Measurements from ENCODE around the gene PFKFB2. TPM values are rescaled to one million over a fixed set of nuclear protein-coding genes. Genes with fewer than 3 reads are reported as not detected.

PFKFB2 gene
- polyA plus RNA-seq, 1 donor from 2014 or later: 9.8 TPM

DNA sequence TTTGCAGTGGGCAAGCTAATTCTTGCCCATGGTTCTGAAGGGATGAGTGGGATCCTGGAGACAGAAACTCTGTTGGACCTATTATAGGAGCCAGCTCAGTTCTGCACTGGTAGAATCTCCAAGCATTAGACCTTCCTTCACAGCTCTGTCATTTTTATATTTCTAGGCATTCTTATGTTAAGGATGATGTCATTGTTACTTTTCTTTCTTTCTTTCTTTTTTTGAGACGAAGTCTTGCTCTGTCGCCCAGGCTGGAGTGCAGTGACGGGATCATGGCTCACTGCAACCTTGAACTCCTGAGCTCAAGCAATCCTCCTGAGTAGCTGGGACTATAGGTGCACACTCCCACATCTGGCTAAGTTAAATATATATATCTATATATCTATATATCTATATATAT lies 7.5 kb downstream of the PFKFB2 start:
- no peak for TF ChIP-seq SMC3 (conservative IDR thresholded peaks at IDR 0.05; ENCODE audit: poor library complexity)
- TF ChIP-seq RAD21 (conservative IDR thresholded peaks at IDR 0.05): no peak
- TF ChIP-seq, protein P1, sequence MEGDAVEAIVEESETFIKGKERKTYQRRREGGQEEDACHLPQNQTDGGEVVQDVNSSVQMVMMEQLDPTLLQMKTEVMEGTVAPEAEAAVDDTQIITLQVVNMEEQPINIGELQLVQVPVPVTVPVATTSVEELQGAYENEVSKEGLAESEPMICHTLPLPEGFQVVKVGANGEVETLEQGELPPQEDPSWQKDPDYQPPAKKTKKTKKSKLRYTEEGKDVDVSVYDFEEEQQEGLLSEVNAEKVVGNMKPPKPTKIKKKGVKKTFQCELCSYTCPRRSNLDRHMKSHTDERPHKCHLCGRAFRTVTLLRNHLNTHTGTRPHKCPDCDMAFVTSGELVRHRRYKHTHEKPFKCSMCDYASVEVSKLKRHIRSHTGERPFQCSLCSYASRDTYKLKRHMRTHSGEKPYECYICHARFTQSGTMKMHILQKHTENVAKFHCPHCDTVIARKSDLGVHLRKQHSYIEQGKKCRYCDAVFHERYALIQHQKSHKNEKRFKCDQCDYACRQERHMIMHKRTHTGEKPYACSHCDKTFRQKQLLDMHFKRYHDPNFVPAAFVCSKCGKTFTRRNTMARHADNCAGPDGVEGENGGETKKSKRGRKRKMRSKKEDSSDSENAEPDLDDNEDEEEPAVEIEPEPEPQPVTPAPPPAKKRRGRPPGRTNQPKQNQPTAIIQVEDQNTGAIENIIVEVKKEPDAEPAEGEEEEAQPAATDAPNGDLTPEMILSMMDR (IDR thresholded peaks at IDR 0.05; ENCODE audit: poor library complexity, severe bottlenecking): no peak
- TF ChIP-seq, protein P2, sequence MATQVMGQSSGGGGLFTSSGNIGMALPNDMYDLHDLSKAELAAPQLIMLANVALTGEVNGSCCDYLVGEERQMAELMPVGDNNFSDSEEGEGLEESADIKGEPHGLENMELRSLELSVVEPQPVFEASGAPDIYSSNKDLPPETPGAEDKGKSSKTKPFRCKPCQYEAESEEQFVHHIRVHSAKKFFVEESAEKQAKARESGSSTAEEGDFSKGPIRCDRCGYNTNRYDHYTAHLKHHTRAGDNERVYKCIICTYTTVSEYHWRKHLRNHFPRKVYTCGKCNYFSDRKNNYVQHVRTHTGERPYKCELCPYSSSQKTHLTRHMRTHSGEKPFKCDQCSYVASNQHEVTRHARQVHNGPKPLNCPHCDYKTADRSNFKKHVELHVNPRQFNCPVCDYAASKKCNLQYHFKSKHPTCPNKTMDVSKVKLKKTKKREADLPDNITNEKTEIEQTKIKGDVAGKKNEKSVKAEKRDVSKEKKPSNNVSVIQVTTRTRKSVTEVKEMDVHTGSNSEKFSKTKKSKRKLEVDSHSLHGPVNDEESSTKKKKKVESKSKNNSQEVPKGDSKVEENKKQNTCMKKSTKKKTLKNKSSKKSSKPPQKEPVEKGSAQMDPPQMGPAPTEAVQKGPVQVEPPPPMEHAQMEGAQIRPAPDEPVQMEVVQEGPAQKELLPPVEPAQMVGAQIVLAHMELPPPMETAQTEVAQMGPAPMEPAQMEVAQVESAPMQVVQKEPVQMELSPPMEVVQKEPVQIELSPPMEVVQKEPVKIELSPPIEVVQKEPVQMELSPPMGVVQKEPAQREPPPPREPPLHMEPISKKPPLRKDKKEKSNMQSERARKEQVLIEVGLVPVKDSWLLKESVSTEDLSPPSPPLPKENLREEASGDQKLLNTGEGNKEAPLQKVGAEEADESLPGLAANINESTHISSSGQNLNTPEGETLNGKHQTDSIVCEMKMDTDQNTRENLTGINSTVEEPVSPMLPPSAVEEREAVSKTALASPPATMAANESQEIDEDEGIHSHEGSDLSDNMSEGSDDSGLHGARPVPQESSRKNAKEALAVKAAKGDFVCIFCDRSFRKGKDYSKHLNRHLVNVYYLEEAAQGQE (IDR thresholded peaks at IDR 0.05; ENCODE audit: borderline replicate concordance): no peak
- TF ChIP-seq POLR2AphosphoS5 (IDR thresholded peaks at IDR 0.05): no peak
- TF ChIP-seq EP300 (conservative IDR thresholded peaks at IDR 0.05; ENCODE audit: poor library complexity, severe bottlenecking): no peak
- TF ChIP-seq EZH2 (IDR thresholded peaks at IDR 0.05; ENCODE audit: borderline replicate concordance, insufficient read depth, low read length, poor library complexity, severe bottlenecking): no peak
- no peak for TF ChIP-seq TAF1 (IDR thresholded peaks at IDR 0.05; ENCODE audit: low read depth)
- TF ChIP-seq MXI1 (conservative IDR thresholded peaks at IDR 0.05; ENCODE audit: poor library complexity, severe bottlenecking): no peak
- no peaks in the 10 kb centered on the region for H3K9me3 ChIP-seq (ENCODE audit: low read length)

DNA sequence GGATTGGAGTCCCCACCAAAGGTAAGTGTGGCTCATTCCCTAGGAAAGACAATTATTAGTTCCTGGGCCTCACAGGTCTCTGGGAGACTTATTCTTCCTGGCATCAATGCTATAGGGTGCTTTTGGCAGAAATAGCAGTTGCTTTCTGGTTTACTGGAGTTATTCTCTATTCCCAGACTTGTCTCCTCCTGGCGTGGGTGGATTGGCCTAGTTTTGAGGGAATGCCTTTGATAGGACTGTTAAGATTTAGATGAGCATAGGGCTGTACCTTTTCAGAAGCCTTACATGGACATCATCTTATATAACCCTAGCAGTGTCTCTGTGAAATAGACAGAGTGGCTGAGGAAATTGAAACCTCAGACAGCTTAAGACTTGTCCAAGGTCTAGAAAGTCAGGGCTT lies 9.0 kb downstream of the PFKFB2 start:
- Histone ChIP-seq H3F3A (ENCODE audit: insufficient read depth, low read length, poor library complexity, severe bottlenecking) (no peaks in the 10 kb centered on the region), H3K4me3 (ENCODE audit: low read length) (no peak overlapping the region), H3K79me2 (replicated peaks; ENCODE audit: insufficient read depth, low read length) (no peaks in the 10 kb centered on the region), H3K36me3 (ENCODE audit: insufficient read depth, low read length) (no peaks in the 10 kb centered on the region), H3K4me2 (ENCODE audit: low read length) (no peak overlapping the region), H2AFZ (ENCODE audit: low read depth, low read length) (no peak overlapping the region), H3K9me2 (ENCODE audit: insufficient read depth, low read length) (no peaks in the 10 kb centered on the region), H3K27ac (ENCODE audit: low read length) (no peak overlapping the region), H4K20me1 (ENCODE audit: insufficient read depth) (no peaks in the 10 kb centered on the region), H3K9ac (ENCODE audit: low read length) (no peak overlapping the region), H3K27me3 (ENCODE audit: insufficient read depth, low read depth, low read length) (no peaks in the 10 kb centered on the region), H3K9me3 (ENCODE audit: low read length) (no peaks in the 10 kb centered on the region)
- TF ChIP-seq RAD21 (conservative IDR thresholded peaks at IDR 0.05): no peak
- TF ChIP-seq, protein P1 (IDR thresholded peaks at IDR 0.05; ENCODE audit: poor library complexity, severe bottlenecking): no peak
- no peak for TF ChIP-seq TAF1 (IDR thresholded peaks at IDR 0.05; ENCODE audit: low read depth)
- no peak for TF ChIP-seq MXI1 (conservative IDR thresholded peaks at IDR 0.05; ENCODE audit: poor library complexity, severe bottlenecking)
- TF ChIP-seq POLR2AphosphoS5 (IDR thresholded peaks at IDR 0.05): no peak
- TF ChIP-seq EZH2 (IDR thresholded peaks at IDR 0.05; ENCODE audit: borderline replicate concordance, insufficient read depth, low read length, poor library complexity, severe bottlenecking): no peak
- TF ChIP-seq SMC3 (conservative IDR thresholded peaks at IDR 0.05; ENCODE audit: poor library complexity): no peak
- no peak for TF ChIP-seq EP300 (conservative IDR thresholded peaks at IDR 0.05; ENCODE audit: poor library complexity, severe bottlenecking)
- TF ChIP-seq, protein P2 (IDR thresholded peaks at IDR 0.05; ENCODE audit: borderline replicate concordance): no peak

More for the DNA sequence above, 7.5 kb downstream of the PFKFB2 start:
- H4K20me1 ChIP-seq (ENCODE audit: insufficient read depth): no peaks in the 10 kb centered on the region
- no peak overlapping the region for H3K4me2 ChIP-seq (ENCODE audit: low read length)
- H3K27me3 ChIP-seq (ENCODE audit: insufficient read depth, low read depth, low read length): no peaks in the 10 kb centered on the region
- no peaks in the 10 kb centered on the region for H3F3A ChIP-seq (ENCODE audit: insufficient read depth, low read length, poor library complexity, severe bottlenecking)
- H3K79me2 ChIP-seq (replicated peaks; ENCODE audit: insufficient read depth, low read length): no peaks in the 10 kb centered on the region
- no peak overlapping the region for H3K9ac ChIP-seq (ENCODE audit: low read length)
- no peaks in the 10 kb centered on the region for H3K36me3 ChIP-seq (ENCODE audit: insufficient read depth, low read length)
- no peaks in the 10 kb centered on the region for H3K9me2 ChIP-seq (ENCODE audit: insufficient read depth, low read length)
- no peak overlapping the region for H3K4me3 ChIP-seq (ENCODE audit: low read length)
- H2AFZ ChIP-seq (ENCODE audit: low read depth, low read length): no peak overlapping the region
- no peak overlapping the region for H3K27ac ChIP-seq (ENCODE audit: low read length)
